IPS-15b (cell line): ENCODE results near the gene TMEM41B.
"Not testable (repeated sequence)": the region's sequence is repeated elsewhere in the genome, so short reads cannot be mapped to it uniquely, and the experiment has no call there.

Source experiments
- H3K27me3 ChIP-seq: one replicate; pipeline ENCODE4 v1.6.1; 2013; ENCODE audit warnings: low read length; ENCODE audit not compliant: control insufficient read depth, insufficient read depth
- H3K36me3 ChIP-seq: one replicate; pipeline ENCODE4 v1.6.1; 2013; ENCODE audit warnings: low read length; ENCODE audit not compliant: control insufficient read depth, insufficient read depth
- H3K4me1 ChIP-seq: one replicate; pipeline ENCODE4 v1.6.1; 2013; ENCODE audit warnings: mild to moderate bottlenecking, low read length; ENCODE audit not compliant: control insufficient read depth, insufficient read depth
- H3K4me3 ChIP-seq: one replicate; pipeline ENCODE4 v1.5.1; 2013; ENCODE audit warnings: low read depth, low read length
- H3K9ac ChIP-seq: one replicate; pipeline ENCODE4 v1.6.1; 2013; ENCODE audit warnings: low read depth, mild to moderate bottlenecking, low read length
- H3K9me3 ChIP-seq: one replicate; pipeline ENCODE4 v1.6.1; 2013; ENCODE audit warnings: mild to moderate bottlenecking, low read length; ENCODE audit not compliant: control insufficient read depth, insufficient read depth

Gene TMEM41B, protein sequence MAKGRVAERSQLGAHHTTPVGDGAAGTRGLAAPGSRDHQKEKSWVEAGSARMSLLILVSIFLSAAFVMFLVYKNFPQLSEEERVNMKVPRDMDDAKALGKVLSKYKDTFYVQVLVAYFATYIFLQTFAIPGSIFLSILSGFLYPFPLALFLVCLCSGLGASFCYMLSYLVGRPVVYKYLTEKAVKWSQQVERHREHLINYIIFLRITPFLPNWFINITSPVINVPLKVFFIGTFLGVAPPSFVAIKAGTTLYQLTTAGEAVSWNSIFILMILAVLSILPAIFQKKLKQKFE

DNA sequence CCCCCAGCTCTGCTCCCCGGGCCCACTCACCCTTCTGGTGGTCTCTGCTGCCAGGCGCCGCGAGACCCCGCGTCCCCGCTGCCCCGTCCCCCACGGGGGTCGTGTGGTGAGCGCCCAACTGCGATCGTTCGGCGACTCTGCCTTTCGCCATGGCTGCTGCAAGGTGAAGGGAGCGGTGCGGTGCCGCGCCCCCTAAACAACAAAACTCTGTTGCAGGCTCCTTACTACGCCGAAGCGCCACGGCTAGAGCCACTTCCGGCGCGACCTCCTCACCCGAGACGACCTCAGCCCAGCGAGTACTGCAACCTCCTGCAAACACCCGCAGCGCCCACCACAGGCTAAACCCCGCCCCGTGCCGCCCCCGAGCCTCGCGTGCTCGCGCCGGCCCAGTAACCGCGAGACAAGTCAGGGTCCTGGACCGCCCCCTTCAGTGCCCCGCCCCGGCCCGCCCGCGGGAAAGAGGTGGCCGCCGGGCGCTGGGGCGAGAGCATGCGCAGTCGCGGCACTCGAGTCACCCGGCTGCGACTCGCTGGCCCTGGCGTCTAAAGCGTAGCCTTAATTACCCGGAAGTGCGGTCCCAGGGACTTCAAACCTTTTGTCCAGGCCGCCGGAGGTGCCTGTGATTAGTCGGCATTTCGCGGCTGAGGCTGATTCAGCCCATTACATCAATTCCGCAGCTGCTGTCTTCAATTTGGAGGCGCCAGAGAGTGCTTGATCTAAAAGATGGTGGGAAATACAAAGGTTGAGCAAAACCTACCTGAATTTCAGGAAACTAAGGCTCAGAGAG is at the start of gene TMEM41B:
Gene TMEM41B, minus strand, starts transcription at position 303 of the 787 bp plus-strand sequence. Its CDS starts 152 bp downstream, at position 151.
- peak within 1 kb of the TSS; percentile 98 for H3K4me3 ChIP-seq

DNA sequence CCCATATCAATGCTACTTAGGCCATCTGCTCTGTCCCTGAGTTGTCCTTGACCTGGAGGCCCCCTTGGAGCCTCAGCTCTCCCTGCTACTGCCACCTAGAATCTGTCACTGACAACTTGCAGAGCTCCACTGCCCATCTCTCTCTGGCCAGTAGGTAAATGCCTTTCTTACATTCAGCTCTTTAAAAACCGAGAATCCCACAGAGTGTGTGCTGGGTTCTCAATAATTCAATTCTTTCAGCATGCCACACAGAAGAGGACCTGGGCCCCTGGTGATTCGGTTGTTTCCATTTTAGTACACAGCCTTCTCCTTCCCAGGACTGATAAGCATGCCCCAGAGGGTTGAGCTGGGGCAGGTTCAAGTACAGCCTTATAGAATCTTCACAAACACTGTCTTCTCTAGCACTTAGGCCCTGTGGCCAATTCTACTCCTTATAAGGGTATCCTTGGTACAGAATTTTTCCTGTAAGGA is 48.0 kb upstream of the TMEM41B start:
- Histone ChIP-seq H3K9me3 (no peaks in the 10 kb centered on the region), H3K36me3 (no peaks in the 10 kb centered on the region), H3K4me3 (no peak overlapping the region), H3K9ac (peak overlapping the region; percentile 24), H3K27me3 (no peaks in the 10 kb centered on the region), H3K4me1 (peaks cover 2% of the 10 kb centered on the region)

More for the DNA sequence above, at the start of gene TMEM41B:
- H3K27me3 ChIP-seq: no peaks in the 10 kb centered on the region
- H3K4me1 ChIP-seq: peaks cover 16% of the 10 kb centered on the region
- H3K9me3 ChIP-seq: no peaks in the 10 kb centered on the region
- H3K9ac ChIP-seq: peak within 1 kb of the TSS; percentile 87
- no peaks in the 10 kb centered on the region for H3K36me3 ChIP-seq

DNA sequence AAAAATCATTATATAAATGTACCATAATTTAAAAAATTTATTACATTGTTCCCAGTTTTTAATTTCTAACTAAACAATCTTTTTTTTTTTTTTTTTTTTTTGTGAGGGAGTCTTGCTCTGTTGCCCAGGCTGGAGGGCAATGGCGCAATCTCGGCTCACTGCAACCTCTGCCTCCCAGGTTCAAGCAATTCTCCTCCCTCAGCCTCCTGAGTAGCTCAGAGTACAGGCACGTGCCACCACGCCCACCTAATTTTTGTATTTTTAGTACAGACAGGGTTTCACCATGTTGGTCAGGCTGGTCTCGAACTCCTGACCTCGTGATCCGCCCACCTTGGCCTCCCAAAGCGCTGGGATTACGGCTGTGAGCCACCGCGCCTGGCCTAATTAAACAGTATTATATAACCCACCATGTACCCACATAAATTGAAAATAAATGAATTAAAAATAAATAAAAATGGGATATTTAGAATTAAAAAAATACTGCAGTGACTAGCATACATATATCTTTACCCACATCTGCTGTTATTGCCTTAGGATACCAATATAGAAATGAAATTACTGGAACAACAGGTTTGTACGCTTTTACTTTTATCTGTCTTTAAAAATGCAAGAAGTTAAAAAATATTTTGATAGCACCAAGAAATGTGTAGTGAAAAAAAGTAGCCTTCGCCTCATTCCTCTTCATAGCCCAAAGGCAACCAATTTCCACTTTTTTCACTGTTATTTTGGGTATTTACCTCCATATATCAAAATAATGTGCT is 46.6 kb upstream of the TMEM41B start:
- H3K9ac ChIP-seq, H3K4me3 ChIP-seq, H3K27me3 ChIP-seq, H3K4me1 ChIP-seq, H3K36me3 ChIP-seq, H3K9me3 ChIP-seq: not testable (repeated sequence)

DNA sequence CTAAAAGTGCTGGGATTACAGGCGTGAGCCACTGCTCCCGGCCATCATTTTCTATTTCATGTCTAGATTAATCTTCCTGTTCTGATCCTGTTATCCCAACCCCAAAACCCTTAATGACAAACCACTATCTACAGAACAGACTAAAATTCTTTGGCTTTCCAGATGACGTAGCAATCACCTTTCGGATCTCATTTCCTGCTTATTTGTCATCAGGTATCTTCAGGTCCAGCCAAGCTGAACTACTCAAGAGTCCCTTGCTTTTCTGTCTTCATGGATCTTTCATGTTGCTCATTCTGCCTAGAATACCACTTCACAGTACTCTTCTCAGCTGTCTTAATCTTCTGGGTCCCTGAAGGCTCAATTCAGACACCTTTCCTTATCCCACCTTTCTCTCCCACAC is 42.6 kb upstream of the TMEM41B start:
- no peaks in the 10 kb centered on the region for H3K36me3 ChIP-seq
- H3K27me3 ChIP-seq: no peaks in the 10 kb centered on the region
- no peaks in the 10 kb centered on the region for H3K9me3 ChIP-seq
- H3K4me1 ChIP-seq: no peaks in the 10 kb centered on the region
- H3K4me3 ChIP-seq: no peak overlapping the region
- no peak overlapping the region for H3K9ac ChIP-seq

DNA sequence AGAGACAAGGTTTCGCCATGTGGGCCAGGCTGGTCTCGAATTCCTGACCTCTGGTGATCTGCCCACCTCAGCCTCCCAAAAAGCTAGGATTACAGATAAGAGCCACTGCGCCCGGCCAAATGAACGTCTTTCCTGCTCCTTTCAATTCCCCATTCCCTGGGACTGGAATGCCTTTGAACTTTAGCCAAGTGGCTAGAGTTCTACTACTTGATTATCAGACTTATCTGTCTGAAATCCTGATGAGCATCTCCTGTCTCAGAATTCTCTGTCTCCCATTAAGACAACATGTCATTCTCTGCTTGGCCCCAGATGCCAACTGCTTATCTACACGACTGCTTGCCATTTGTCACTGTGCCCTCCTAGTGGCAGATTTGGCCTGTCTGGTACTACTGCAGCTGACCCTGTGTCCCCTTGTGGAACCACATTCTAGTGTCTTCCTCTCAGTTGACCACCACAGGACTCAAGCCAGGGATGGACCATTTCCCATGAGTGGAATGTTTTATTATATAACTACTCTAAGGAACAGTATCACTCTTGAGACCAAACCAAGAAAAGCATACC is 37.0 kb upstream of the TMEM41B start:
- H3K4me1 ChIP-seq: peaks cover 16% of the 10 kb centered on the region
- H3K9me3 ChIP-seq: no peaks in the 10 kb centered on the region
- H3K27me3 ChIP-seq: no peaks in the 10 kb centered on the region
- no peak overlapping the region for H3K4me3 ChIP-seq
- no peaks in the 10 kb centered on the region for H3K36me3 ChIP-seq
- no peak overlapping the region for H3K9ac ChIP-seq

DNA sequence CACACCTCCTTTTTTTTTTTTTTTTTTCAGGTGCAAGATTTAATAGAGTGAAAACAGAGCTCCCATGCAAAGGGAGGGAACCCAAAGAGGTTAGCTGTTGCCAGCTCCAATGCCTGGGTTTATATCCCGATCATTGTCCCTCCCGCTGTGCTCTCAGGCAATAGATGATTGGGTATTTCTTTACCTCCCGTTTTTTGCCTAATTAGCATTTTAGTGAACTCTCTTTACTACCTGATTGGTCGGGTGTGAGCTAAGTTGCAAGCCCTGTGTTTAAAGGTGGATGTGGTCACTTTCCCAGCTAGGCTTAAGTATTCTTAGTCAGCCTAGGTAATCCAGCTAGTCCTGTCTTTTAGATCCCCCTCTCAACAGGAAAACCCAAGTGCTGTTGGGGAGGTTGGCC is 33.4 kb upstream of the TMEM41B start:
- H3K27me3 ChIP-seq, H3K36me3 ChIP-seq, H3K9ac ChIP-seq, H3K9me3 ChIP-seq: not testable (repeated sequence)
- peaks cover 16% of the 10 kb centered on the region for H3K4me1 ChIP-seq
- peak overlapping the region; percentile 8 for H3K4me3 ChIP-seq

DNA sequence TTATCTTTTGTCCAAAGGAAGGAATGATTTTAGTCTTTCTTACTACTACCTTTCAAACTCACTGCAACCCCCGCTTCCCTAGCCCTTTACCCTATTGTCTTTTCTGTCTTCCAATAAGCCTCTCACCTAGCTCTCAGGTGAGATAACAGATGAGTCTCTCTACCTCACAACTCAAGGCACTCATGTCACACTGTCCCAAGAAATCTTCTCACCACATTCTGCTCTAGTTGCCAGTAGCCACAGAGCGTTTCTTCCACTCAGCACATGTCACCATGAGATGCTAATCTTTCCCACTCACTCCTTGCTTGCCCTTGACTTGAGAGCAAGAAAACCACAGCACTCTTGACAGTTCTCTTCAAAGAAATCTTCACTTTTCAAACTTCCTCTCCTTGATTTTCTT is 32.7 kb upstream of the TMEM41B start:
- Histone ChIP-seq H3K4me3 (no peak overlapping the region), H3K27me3 (no peaks in the 10 kb centered on the region), H3K36me3 (no peaks in the 10 kb centered on the region), H3K4me1 (peaks cover 16% of the 10 kb centered on the region), H3K9ac (no peak overlapping the region), H3K9me3 (no peaks in the 10 kb centered on the region)

DNA sequence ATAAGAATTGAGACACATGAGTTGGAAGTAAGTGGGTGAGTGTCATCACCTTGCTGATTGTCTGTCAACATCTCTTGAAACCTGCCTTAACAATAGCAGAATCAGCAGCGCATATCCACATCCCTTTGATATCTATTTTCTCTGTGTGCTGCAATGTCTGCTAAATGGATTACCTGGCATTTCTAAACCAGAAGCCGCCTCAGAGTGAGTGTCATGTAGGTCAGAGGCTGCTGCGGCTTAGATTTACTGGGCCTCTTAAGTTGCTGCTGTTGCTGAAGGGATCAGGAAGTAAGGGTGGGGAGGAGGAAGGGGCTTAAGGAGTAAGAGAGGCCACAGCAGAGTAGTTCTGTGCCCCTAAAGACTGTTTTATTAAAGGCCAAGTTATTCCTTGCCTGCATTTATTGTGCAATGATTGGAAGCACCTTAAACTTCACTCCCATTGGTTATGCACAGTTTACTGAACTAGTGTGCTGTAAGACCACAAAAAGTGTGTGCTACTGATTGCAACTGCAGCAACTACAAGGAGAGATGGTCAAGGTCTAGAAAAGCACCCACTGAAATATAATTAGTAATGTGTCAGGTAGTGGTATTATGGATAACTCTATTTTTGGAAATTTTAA is 29.8 kb upstream of the TMEM41B start:
- peaks cover 16% of the 10 kb centered on the region for H3K4me1 ChIP-seq
- no peak overlapping the region for H3K4me3 ChIP-seq
- H3K36me3 ChIP-seq: no peaks in the 10 kb centered on the region

DNA sequence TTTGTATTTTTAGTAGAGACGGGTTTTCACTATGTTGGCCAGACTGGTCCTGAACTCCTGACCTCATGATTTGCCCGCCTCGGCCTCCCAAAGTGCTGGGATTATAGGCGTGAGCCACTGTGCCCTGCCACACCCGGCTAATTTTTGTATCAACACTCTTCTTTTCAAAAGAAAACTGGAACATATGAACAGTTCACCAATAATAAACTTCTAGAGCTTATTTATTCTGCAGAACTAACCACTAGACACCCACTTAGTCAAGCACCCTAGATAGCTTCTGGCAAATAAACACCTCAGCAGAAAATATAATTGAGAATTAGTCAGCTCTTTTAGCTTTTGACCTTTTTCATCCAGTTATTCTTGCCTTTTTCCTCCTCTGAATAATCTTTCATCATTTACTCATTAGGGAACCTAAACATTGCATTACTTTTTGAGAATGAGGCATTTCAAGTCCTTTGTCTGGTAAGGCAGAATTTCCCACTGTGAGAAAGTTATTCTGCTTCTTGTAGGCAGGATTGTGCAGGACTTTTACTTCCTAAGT is 27.3 kb upstream of the TMEM41B start:
- Histone ChIP-seq H3K27me3 (no peaks in the 10 kb centered on the region), H3K9me3 (no peaks in the 10 kb centered on the region), H3K9ac (no peak overlapping the region), H3K4me1 (peaks cover 3% of the 10 kb centered on the region), H3K4me3 (no peak overlapping the region), H3K36me3 (no peaks in the 10 kb centered on the region)

More for the DNA sequence above, 29.8 kb upstream of the TMEM41B start:
- Histone ChIP-seq H3K27me3 (no peaks in the 10 kb centered on the region), H3K9ac (no peak overlapping the region), H3K9me3 (no peaks in the 10 kb centered on the region)

DNA sequence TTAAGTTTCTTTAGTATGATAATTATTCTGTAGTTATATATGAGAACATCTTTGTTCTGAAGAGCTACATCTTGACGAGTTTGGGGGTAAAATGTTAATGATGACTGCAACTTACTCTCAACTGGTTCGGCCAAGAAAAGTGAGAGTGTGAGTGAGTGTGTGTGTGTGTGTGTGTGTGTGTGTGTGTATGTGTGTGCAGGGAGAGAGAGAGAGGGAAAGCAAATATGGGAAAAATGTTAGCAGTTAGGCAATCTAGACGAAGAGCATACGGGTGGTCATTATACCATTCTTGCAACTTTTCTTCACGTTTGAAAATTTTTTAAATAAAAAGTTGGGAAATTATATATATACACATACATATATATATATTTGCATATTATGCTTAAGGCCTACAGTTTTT is 18.3 kb upstream of the TMEM41B start:
- Histone ChIP-seq H3K4me3 (no peak overlapping the region), H3K9ac (no peak overlapping the region), H3K9me3 (no peaks in the 10 kb centered on the region), H3K36me3 (no peaks in the 10 kb centered on the region), H3K4me1 (peaks cover 3% of the 10 kb centered on the region), H3K27me3 (no peaks in the 10 kb centered on the region)
